NCI-H1105 treated with DMSO at 0.1 percent for 48 hours (cell line): Measurements from ENCODE around the gene STPG2.

Experiments used
- DNase-seq: peaks from one replicate; lab custom pipeline; 2025; lab: John Stamatoyannopoulos, UW

Gene STPG2

DNA sequence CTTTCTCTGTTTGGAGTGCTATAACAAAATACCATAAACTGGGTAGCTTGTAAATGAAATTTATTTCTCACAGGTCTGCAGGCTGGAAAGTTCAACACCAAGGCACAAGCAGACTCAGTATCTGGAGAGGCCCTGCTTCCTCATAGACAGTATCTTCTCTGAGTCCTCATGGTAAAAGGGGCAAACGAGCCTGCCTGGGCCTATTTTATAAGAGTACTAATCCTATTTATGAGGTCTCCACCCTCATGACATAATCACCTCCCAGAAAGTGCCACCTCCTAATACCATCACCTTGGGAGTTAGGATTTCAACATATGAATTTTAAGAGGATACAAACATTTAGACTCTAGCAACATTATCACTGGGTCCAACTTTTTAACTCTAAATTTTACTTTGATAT lies 200.3 kb downstream of the STPG2 start:
- no peak for DNase-seq

DNA sequence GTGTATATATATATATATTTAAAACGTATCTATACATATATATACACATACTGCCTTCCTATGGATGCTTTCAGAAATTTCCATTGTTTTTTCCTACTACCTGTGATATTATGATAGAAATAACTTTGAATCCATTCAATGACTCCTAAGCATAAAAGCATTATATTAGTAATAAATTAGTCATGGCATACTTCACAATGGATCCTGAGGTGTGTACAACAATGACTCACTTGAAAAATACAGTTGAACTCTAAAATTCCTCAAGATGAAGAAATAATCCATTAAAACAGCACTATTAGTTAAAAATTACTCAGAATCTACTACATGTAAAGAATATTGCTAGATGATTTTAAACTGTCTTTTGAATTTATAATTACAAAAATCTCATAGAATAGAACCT lies 201.1 kb downstream of the STPG2 start:
- DNase-seq: no peak

DNA sequence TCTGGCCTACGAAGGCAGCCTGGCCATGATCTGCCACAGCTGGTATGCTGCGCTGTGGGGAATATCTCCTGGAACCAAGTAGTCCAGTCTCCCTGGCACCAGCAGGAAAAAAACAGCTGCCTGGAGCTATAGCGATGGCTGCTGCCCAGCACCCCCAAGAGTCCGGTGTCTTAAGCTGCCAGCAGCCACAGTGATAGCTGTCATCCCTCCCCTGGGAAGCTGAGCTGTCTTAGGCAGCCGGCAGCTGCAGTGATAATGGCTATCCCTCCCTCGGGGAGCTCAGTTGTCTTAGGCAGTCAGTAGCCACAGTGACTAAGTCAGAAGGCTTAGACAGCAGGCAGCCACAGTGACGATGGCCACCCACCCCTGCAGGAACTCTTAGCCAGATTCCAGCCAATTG lies 205.1 kb downstream of the STPG2 start:
- no peak for DNase-seq

DNA sequence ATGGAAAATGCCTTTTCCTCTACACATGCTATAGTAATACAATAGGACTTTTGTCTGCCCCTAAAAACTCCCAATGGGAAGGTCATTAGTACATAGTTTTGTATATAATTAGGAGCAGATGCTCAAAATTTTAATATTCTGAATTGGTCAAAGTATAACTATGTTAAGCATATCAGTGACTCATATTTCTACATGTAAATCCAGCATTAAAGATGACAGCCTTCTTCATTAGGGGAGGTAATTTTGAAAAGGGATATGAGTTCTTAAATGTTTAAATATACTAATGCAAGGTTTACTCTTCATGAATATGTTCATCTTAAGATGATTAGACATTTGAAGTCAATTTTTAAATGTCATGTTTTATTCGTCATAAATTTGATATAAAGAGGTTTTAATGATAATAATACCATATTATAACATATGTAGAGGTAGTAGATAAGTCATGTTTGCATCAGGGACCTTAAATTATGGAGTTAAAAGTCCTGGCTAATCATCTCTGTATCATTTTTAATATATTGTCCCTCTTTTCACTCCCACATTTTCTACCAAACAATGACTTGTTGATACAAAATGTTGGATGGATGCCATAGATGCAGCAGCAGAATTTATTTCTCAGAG lies 218.8 kb downstream of the STPG2 start:
- no peak for DNase-seq

DNA sequence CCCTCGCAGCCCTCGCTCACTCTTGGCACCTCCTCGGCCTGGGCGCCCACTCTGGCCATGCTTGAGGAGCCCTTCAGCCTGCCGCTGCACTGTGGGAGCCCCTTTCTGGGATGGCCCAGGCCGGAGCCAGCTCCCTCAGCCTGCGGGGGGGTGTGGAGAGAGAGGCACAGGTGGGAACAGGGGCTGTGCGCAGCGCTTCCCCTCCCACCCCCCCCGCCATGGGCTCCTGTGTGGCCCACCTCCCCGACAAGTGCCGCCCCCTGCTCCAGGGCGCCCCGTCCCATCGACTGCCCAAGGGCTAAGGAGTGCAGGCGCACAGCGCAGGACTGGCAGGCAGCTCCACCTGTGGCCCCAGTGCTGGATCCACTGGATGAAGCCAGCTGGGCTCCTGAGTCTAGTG lies 220.2 kb downstream of the STPG2 start:
- no peak for DNase-seq

DNA sequence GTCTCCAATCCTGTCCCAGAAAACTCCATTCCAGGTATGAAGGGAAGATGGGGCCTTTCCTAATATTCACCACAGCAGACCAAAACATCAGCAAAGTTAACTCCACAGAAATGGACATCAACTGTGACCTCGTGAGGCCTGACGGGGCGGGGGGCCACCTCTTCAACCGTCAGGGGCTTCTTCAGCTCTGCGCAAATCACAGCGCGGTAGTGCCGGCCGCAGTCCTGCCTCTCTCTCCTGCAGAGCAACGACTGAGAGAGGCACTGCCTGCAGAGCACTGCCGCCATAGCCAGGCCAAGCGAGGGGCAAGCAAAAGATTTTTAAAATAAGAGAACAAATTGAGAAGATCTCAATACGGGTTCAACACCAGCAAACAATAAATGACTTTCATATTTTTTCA lies 226.2 kb downstream of the STPG2 start:
- no peak for DNase-seq

DNA sequence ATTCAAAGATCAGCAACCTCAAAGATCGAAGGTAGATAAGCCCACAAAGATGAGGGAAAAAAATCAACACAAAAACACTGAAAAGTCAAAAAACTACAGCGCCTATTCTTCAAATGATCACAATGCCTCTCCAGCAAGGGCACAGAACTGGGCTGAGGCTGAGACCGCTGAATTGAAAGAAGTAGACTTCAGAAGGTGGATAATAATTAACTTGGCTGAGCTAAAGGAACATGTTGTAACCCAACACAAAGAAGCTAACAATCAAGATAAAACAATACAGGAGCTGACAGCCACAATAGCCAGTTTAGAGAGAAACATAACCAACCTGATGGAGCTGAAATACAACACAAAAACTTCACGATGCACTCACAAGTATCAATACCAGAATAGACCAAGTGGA lies 231.1 kb downstream of the STPG2 start:
- DNase-seq: no peak

DNA sequence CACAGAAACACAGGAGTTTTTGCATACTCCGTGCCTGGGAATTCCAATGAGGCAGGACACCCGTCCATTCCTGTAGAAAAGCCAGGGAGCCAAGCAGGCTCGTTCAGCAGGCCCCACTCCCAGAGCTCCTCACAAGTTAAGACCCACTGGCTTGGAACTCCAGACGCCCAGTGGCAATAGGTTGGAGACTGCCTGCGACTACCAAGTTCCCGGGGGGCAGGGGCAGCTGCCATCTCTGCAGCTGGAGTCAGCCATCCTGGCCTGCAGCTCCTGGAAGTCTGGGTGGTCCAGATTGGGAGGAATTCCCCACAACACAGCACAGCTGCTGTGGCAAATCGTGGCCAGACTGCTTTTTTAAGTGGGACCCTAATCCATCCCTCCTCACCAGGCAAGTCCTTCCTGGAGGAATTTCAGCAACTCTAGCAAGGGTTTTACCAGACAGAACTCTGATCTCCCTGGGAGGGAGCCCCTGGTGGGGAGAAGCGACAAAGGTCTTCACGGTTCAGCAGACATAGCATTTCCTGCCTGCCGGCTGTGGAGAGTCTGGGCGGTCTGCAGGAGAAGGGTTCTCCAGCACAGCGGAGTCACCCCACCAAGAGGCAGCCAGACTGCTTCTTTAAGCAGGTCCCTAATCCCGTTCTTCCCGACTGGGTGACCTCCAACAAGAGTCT lies 231.9 kb downstream of the STPG2 start:
- no peak for DNase-seq

DNA sequence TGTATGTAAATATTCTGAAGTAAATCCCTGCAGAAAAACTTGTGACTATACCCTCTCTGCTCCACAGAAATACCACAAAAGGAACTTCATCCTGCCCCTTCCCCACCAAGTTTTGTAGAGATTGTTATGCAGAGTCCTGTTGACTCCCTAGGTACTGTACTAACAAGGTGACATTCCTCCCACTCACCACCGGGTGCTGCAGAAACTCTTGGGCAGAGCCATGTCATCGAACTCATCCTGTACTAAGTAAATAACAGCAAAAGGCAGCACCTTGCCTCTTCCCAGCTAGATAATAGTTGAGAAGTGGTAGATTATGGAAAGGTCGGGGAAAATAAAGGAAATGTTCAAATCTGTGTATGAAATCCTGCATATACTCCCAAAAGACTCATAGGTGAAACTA lies 233.3 kb downstream of the STPG2 start:
- no peak for DNase-seq

DNA sequence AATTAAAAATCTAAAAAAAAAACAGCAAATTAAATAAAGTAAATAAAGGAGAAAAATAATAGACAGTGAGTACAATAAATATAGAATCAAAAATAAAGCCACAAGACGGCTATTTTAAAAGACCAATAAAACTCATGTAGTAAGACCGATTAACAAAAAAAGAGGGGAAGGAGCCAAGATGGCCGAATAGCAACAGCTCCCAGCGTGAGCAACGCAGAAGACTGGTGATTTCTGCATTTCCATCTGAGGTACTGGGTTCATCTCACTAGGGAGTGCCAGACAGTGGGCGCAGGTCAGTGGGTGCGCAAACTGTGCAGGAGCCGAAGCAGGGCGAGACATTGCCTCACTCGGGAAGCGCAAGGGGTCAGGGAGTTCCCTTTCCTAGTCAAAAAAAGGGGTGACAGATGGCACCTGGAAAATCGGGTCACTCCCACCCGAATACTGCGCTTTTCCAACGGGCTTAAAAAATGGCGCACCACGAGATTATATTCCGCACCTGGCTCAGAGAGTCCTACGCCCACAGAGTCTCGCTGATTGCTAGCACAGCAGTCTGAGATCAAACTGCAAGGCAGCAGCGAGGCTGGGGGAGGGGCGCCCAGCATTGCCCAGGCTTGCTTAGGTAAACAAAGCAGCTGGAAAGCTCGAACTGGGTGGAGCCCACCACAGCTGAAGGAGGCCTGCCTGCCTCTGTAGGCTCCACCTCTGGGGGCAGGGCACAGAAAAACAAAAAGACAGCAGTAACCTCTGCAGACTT lies 239.7 kb downstream of the STPG2 start:
- DNase-seq: peak; percentile 28

DNA sequence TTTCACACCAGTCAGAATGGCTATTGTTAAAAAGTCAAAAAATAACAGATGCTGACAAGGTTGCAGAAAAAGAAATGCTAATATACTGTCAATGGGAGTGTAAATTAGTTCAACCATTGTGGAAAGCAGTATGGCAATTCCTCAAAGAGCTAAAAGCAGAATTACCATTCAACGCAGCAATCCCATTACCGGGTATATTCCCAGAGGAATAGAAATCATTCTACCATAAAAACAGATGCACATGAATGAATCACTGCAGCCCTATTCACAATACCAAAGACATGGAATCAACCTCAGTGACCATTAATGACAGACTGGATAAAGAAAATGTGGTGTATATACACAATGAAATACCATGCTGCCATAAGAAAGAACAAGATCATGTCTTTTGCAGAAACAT lies 243.0 kb downstream of the STPG2 start:
- no peak for DNase-seq

DNA sequence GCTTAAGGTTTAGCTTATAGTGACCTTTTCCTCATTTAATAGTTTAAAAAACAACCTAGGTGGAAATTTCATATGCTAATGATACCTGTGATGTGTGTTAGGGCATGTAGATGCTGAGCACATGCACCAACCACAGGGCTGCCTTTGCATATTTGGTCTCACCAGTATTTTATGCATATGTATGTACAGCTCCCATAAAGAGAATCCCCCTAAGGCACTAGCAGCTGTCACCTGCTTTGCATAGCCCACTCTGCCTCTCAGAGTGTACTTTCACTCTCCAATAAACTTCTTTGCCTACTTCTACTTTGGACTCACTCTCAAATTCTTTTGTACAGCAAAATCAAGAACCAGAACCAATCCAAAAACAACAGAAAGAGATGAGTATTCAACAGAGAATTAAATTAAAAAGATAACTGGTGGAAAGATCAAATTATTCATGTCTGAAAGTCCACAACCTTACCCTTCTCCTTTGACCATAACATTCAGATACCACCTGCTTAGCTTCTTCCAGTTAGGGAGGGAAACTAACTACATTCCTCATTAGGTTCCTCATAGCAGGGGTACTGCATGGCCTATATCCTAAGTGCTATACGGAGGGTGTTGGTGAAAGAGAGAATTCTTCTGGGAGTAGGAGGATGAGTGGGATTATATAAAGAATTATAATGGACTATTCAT lies 250.5 kb downstream of the STPG2 start:
- no peak for DNase-seq

DNA sequence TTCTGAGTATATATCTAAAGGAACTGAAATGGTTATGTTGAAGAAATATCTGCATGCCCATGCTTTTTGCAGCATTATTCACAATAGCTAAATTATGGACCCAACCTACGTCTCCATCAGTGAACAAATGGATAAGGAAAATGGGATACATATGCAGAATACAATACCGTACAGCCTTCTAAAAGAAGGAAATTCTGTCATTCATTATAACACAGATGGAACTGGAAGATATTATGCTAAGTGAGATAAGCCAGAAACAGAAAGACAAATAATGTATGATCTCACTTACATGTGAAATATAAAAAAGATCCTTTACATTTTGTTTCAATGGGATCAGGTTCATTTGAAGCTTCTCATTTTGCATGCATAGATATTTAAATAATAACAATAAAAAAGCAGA lies 263.3 kb downstream of the STPG2 start:
- DNase-seq: no peak

DNA sequence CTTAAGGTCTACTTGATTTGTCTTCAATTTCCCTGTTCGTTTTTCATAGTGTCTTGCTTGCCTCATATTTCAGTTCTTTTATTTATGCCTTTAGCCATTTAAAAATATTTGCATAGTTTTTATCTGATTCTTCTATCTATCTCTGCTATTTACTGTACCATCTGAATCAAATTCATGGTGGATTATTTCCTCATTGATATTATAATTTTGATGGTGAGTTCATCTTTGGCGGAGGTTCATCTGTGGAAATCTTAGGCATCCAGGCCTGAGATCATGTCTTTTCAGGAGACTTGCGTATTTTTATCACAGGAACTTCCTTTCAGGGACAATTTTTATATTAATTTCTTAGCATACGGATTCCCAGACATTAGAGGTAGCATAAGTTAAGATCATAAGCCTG lies 275.2 kb downstream of the STPG2 start:
- no peak for DNase-seq

DNA sequence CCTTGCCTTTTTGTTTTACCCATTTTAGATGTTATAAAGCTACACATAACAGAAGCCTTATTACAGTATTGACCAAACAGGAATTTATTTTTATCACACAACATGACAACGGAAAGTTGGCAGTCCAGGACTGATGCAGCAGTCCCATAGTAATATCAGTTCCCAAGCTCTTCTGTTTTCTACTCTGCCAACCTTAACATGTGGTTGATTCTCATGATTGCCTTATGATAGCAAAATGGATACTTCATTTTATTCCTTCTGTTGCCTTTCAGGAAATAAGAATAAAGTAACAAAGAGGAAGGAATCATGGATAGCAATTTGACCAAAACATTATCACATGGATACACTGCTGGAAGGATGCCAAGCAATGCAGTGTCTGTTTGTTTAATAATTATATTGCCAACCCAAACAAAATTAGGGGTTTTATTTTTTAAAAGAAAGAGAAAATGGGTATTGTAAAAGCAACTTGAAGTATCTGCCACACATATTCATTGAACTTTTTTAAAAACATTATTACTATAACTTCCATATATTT lies 275.7 kb downstream of the STPG2 start:
- DNase-seq: peak; percentile 30

DNA sequence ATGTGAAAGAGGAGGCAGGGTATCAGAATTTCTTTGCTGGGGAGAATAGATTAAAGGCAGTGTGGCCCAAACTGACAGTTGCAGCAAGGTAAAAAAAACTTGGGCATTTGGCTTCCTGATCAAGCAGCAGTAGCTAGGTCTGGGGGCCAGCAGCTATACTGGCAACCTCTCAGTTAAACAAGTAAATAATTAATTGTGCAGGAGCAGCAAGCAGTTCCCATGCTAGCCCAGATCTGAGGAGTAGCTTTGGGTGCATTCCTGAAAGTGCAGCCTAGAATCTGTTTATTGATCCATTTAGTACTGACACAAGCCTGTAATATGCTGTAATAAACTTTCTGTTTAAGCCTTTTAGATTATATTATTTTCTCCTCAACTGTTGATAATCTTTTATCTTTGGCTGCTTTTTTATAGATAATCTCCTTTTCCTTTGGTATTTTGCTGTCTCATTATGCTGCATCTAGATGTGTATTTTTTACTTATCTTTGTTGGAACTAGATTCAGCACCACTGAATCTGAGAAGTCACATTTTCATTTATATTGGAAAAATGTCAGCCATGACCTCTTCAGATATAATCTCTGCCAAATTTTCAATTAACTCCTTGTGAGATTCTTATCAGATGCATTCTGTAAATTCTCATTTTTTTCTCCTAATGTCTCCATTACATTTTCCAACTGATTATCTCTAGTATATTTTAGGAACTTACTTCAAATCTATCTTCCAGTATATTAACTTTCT lies 276.3 kb downstream of the STPG2 start:
- DNase-seq: no peak

DNA sequence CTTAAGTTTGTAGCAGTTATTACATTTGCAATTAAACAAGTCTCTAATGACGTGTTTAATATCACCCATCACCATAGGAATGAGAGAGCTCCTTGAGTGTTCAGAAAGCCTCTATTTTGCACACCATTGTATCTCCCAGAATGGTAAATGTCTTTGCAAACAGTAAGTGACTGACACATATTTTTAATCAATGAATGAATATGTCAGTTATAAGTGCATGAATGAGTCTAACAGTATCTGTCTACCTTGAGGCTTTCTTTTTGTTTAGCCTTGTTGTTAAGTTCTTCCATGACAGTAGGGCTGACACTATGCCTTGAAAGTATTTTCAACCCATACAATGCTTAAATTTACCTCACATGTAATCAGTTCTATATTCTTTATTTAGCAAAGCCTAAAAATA lies 292.2 kb downstream of the STPG2 start:
- no peak for DNase-seq

DNA sequence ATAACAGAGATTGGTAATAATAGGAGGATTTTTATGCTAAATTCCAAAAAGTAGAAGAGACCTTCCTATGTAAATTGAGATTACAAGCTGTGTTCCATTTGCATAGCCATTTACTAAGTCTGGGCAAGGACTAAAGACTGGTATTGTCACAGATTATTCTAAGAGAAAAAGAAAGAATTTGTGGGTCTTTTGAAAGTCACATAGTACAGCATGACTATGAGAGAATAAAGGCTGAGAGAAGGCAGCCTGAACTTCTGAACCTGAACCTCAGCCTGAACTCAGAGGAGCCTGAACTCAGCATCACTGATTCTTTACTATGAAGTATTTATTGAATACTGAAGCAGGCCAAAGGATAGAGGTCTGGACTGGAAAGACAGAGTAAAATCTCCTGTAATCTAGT lies 297.5 kb downstream of the STPG2 start:
- DNase-seq: no peak

DNA sequence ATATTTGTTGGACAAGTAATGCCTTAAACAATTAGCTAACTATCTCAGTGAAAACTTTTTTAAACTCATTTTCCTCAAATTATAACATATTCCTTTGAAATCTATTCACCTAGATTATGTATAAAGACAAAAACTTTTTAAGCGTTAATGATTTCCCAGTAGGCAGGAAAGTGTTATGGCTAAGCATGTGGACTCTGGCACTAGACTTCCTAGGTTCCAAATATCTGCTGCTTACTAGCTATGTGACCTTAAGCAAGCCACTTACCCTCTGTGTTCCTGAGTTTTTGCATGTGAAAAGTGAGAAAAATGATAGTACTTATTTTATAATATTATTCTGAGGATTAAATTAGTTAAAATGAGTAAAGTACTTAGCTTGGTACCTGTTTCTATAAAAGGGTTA lies 301.8 kb downstream of the STPG2 start:
- DNase-seq: no peak

DNA sequence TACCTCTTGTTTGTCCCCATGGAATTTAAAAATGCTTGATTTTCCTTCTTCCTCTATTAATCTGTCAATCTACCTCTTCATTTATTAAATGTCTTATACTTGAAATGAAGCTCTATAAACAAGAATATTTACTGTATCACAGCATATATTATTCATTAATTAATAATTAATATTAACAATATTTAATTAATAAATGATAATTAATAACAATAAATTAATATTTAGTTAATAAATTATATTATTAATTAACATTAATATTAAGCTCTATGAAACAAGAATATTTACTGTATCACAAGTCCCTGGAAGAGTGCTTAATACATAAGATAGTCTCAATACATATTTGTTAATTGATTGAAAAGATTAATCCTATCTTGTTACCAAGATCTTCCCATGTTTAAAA lies 306.6 kb downstream of the STPG2 start:
- no peak for DNase-seq

DNA sequence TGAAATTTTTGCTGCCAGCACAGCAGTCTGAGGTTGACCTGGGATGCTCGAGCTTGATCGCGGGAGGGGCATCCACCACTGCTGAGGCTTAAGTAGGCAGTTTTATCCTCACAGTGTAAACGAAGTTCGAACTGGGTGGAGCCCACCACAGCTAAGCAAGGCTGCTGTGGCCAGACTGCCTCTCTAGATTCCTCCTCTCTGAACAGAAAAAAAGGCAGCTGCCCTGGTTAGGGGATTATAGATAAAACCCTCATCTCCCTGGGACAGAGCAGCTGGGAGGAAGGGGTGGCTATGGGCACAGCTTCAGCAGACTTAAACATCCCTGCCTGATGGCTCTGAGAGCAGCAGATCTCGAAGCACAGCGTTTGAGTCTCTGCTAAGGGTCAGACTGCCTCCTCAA lies 314.6 kb downstream of the STPG2 start:
- DNase-seq: no peak

DNA sequence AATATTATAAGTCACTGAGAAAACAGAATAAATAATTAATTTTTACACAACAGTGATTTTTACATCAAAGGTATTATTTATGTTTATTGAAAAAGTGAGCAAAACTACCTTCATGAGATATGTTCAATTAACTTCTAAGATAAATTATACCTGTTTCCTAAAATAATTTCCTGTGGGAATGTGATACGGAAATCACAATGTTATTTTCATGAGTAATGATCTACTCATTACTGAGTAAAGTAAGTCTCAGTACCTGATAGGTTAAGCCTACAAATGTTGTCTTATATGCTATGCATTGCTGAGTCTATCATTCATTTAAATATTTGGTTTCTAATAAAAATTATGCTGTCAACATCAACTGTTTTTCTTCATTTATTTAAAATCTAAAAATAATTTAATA lies 324.0 kb downstream of the STPG2 start:
- no peak for DNase-seq
